MCF 10A (cell line): ENCODE results near the gene SIGLEC8. TPM values are rescaled to one million over a fixed set of nuclear protein-coding genes. Genes with fewer than 3 reads are reported as not detected.
"Not testable (repeated sequence)": the region's sequence is repeated elsewhere in the genome, so short reads cannot be mapped to it uniquely, and the experiment has no call there.

Source experiments
- BruUV-seq: library from RNA; stranded (reverse); fragments of 400-500 nt; replicated peaks from 2 replicates; lab custom pipeline; 2021; lab: Mats Ljungman, UMichigan
- CTCF ChIA-PET: fragments of 300-600 bp; sonication (Branson Sonifier 250); formaldehyde crosslinking; extraction: SDS; loops from one replicate; lab custom pipeline; 2021; ENCODE audit warnings: antibody characterized with exemption, inconsistent platforms; lab: Yijun Ruan, JAX
- POLR2A ChIA-PET: fragments of 300-600, 350-650 bp; sonication (Branson Sonifier 250); formaldehyde crosslinking; extraction: SDS; loops from one replicate; lab custom pipeline; 2020; ENCODE audit warnings: antibody characterized with exemption, inconsistent platforms; lab: Yijun Ruan, JAX
- DNase-seq: peaks from one replicate; pipeline ENCODE4 v3.0.0-alpha.2; 2018; ENCODE audit not compliant: unreplicated experiment
- H3K27ac Mint-ChIP-seq: one replicate; pipeline ENCODE4 v1.8.0; 2022; ENCODE audit warnings: mild to moderate bottlenecking, low read depth, mixed read lengths; ENCODE audit not compliant: unreplicated experiment
- H3K27me3 Mint-ChIP-seq: one replicate; pipeline ENCODE4 v1.8.0; 2022; ENCODE audit warnings: mixed read lengths; ENCODE audit not compliant: insufficient read depth, unreplicated experiment
- H3K36me3 Mint-ChIP-seq: one replicate; pipeline ENCODE4 v1.8.0; 2022; ENCODE audit warnings: mild to moderate bottlenecking, moderate library complexity, mixed read lengths; ENCODE audit not compliant: insufficient read depth, unreplicated experiment
- H3K4me1 Mint-ChIP-seq: one replicate; pipeline ENCODE4 v1.8.0; 2022; ENCODE audit warnings: mixed read lengths; ENCODE audit not compliant: insufficient read depth, unreplicated experiment
- H3K4me3 Mint-ChIP-seq: one replicate; pipeline ENCODE4 v1.8.0; 2022; ENCODE audit warnings: mild to moderate bottlenecking, moderate library complexity, mixed read lengths; ENCODE audit not compliant: unreplicated experiment
- H3K9me3 Mint-ChIP-seq: one replicate; pipeline ENCODE4 v1.8.0; 2022; ENCODE audit warnings: mixed read lengths; ENCODE audit not compliant: unreplicated experiment
- intact Hi-C: fragments of 100-400 bp; cut with micrococcal nuclease; formaldehyde crosslinking; loops from 2 replicates; pipeline ENCODE4 v1.14.1; 2022
- total RNA-seq: library from RNA; stranded (reverse); gene quantifications from 2 replicates; pipeline ENCODE4 v1.2.3, GENCODE V29; 2022
- TF ChIP-seq, protein P1 (sequence below): fragments of 200-600 bp; IDR thresholded peaks from one replicate; pipeline ENCODE4 v1.8.0; 2022; ENCODE audit warnings: antibody characterized with exemption, mild to moderate bottlenecking; ENCODE audit not compliant: unreplicated experiment

The SIGLEC8 gene
- total RNA-seq, 1 experiment from 2014 or later = not detected

GRCh38 chr19:51466723-51467122 lies 8.5 kb upstream of the SIGLEC8 start:
- Mint-ChIP-seq H3K4me1 (no peaks in the 10 kb centered on the region), H3K4me3 (no peak overlapping the region), H3K36me3 (no peaks in the 10 kb centered on the region), H3K27ac (no peak overlapping the region), H3K27me3 (no peaks in the 10 kb centered on the region), H3K9me3 (no peaks in the 10 kb centered on the region)
- no peak for DNase-seq
- BruUV-seq = no TSS peak
- TF ChIP-seq, protein P1, sequence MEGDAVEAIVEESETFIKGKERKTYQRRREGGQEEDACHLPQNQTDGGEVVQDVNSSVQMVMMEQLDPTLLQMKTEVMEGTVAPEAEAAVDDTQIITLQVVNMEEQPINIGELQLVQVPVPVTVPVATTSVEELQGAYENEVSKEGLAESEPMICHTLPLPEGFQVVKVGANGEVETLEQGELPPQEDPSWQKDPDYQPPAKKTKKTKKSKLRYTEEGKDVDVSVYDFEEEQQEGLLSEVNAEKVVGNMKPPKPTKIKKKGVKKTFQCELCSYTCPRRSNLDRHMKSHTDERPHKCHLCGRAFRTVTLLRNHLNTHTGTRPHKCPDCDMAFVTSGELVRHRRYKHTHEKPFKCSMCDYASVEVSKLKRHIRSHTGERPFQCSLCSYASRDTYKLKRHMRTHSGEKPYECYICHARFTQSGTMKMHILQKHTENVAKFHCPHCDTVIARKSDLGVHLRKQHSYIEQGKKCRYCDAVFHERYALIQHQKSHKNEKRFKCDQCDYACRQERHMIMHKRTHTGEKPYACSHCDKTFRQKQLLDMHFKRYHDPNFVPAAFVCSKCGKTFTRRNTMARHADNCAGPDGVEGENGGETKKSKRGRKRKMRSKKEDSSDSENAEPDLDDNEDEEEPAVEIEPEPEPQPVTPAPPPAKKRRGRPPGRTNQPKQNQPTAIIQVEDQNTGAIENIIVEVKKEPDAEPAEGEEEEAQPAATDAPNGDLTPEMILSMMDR = no peak
- CTCF ChIA-PET = interaction anchor here (0.9 to 1.0 kb wide), 2 partner anchors 9 to 342 kb away, joined by 3 read pairs; no protein-coding TSS in a partner anchor
- intact Hi-C loops = no loop called here
- POLR2A ChIA-PET = no interaction called here

DNA sequence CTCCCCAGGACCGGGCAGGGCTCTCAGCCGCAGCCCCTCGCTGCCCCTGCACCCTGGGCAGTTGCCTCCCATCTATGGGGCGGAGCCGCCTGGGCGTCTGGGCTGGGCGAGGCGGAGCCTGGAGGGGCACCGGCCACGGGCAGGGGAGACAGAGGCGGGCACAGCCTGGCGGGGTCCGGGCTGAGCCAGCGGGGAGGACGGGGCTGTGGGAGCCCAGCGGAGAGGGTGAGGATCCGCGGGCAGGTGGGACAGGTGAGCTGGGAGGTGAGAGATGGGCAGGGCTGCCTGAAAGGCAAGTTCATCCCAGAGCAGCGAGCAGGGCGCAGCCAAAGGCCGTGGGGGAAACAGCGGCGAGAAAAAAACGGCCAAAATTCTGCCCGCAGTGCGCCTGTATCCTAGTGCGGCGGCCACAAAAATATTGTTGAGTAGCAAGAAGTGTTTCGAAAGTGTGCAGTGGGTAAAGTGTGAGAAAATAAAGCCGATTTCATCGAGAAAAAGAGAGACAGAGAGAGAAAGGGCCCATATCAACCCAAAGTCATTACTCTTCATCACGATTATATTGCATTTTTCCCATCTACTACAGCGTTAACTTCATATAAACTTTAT lies 5.8 kb upstream of the SIGLEC8 start:
- H3K9me3 Mint-ChIP-seq, DNase-seq, POLR2A ChIA-PET, CTCF ChIA-PET, H3K27me3 Mint-ChIP-seq, BruUV-seq, H3K4me3 Mint-ChIP-seq, H3K36me3 Mint-ChIP-seq, intact Hi-C loops, H3K4me1 Mint-ChIP-seq, H3K27ac Mint-ChIP-seq: not testable (repeated sequence)

DNA sequence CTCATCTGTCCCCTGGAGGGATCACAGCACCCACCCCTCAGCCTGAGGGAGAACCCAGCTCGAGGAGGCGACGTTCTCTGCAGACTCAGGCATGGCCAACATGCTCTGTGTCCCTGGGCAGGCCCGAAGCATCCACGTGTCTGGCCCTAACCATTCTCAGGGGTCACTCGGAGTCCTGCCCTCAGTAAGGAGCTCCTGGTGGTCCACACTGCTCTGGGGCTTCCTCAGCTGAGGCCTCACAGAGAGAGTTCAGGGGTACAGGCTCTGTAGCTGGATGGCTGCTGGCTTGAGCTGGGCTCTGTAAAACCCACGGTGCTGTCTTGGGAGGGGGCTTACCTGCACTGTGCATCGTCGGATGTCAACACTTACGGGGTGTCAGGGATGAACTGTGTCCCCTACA lies 4.4 kb upstream of the SIGLEC8 start:
- no peaks in the 10 kb centered on the region for H3K27me3 Mint-ChIP-seq
- DNase-seq = no peak
- no peaks in the 10 kb centered on the region for H3K36me3 Mint-ChIP-seq
- intact Hi-C loops = no loop called here
- no peaks in the 10 kb centered on the region for H3K4me1 Mint-ChIP-seq
- ChIA-PET CTCF (interaction anchor here (0.5 to 2.0 kb wide), 4 partner anchors 11 to 153 kb away, joined by 3 to 14 read pairs (median 4); no protein-coding TSS in a partner anchor), POLR2A (interaction anchor here (0.5 kb wide), 1 partner anchor 21 kb away, joined by 3 read pairs; no protein-coding TSS in a partner anchor)
- H3K27ac Mint-ChIP-seq = no peak overlapping the region
- no peaks in the 10 kb centered on the region for H3K9me3 Mint-ChIP-seq
- no TSS peak for BruUV-seq
- TF ChIP-seq, protein P1 = no peak
- no peak overlapping the region for H3K4me3 Mint-ChIP-seq

- TF ChIP-seq, protein P1 = no peak
- H3K36me3 Mint-ChIP-seq = no peaks in the 10 kb centered on the region
- no peaks in the 10 kb centered on the region for H3K4me1 Mint-ChIP-seq
- no peak overlapping the region for H3K27ac Mint-ChIP-seq
- H3K27me3 Mint-ChIP-seq = no peaks in the 10 kb centered on the region
- DNase-seq = no peak
- POLR2A ChIA-PET = interaction anchor here (0.5 kb wide), 1 partner anchor 22 kb away, joined by 3 read pairs; no protein-coding TSS in a partner anchor
- no TSS peak for BruUV-seq
- H3K9me3 Mint-ChIP-seq = no peaks in the 10 kb centered on the region
- CTCF ChIA-PET = interaction anchor here (0.6 to 2.0 kb wide), 3 partner anchors 9 to 24 kb away, joined by 3 to 14 read pairs (median 3); no protein-coding TSS in a partner anchor
- H3K4me3 Mint-ChIP-seq = no peak overlapping the region
- intact Hi-C loops = no loop called here
Measured at GRCh38 chr19:51462276-51462675, 4.0 kb upstream of the SIGLEC8 start.
